ENCODE data around the gene C2orf72.
"Not testable (repeated sequence)": the region's sequence is repeated elsewhere in the genome, so short reads cannot be mapped to it uniquely, and the experiment has no call there.

The C2orf72 gene

DNA sequence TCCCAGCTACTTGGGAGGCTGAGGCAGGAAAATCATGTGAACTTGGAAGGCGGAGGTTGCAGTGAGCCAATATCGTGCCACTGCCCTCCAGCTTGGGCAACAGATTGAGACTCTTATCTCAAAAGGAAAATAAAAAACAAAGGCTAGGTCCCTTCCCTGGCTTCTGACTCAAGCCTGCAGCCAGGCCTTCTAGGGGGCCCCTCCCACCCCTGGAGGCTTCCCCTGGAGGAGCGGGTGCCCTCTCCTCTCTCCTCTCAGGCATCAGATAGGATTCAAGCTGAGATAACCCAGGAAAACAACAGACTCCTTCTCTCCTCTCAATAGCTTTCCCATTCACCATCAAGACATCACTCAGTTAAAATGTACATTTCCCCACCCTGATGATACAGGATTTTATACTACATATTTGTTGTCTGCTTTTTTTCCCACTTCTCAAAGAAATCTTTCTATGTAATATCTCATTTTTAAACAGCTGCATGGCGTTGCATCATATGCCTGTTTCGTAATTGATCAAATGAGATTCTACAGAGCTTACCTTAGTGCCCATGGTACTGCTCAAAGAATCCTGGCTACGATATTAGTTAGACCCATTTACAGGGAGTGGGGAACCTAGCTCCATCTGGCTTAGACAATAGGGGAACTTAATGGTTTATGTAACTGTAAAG is 20.6 kb upstream of the C2orf72 start:
- no peaks in the 10 kb centered on the region for H3K36me3 ChIP-seq (replicated peaks)

DNA sequence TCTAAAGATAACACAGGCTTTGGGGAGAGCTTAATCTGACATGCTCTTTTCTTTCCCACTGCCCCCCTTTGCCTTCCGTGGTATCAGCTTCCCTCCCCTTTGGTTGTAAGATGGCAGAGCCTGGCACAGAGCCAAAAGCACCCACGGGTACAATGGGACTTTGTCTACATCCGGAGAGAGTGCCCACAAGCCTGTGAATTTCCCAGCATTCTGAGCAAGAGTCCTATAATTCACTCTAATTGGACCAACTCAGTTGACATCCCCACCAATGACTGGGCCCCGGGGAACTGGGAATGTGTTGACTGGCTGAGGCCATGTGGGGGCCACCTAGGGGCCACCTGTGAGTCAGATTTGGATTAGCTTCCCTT is 20.1 kb upstream of the C2orf72 start:
- in situ Hi-C loops (cut with HindIII; ENCODE audit: low pct_ligation_motif_present, low sequenced_read_pairs), result no loop called here
- Histone ChIP-seq H3K4me3 (ENCODE audit: low read depth, low read length) (no peak overlapping the region), H3K27ac (no peak overlapping the region), H3K27me3 (replicated peaks) (peaks cover 5% of the 10 kb centered on the region), H3K36me3 (replicated peaks) (no peaks in the 10 kb centered on the region)
- no peak for DNase-seq
- TF ChIP-seq, protein P1, sequence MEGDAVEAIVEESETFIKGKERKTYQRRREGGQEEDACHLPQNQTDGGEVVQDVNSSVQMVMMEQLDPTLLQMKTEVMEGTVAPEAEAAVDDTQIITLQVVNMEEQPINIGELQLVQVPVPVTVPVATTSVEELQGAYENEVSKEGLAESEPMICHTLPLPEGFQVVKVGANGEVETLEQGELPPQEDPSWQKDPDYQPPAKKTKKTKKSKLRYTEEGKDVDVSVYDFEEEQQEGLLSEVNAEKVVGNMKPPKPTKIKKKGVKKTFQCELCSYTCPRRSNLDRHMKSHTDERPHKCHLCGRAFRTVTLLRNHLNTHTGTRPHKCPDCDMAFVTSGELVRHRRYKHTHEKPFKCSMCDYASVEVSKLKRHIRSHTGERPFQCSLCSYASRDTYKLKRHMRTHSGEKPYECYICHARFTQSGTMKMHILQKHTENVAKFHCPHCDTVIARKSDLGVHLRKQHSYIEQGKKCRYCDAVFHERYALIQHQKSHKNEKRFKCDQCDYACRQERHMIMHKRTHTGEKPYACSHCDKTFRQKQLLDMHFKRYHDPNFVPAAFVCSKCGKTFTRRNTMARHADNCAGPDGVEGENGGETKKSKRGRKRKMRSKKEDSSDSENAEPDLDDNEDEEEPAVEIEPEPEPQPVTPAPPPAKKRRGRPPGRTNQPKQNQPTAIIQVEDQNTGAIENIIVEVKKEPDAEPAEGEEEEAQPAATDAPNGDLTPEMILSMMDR (IDR thresholded peaks at IDR 0.05; ENCODE audit: low read depth, low read length, missing control alignments), result no peak

More for the DNA sequence above, 20.6 kb upstream of the C2orf72 start:
- Histone ChIP-seq H3K27ac (no peak overlapping the region), H3K4me3 (ENCODE audit: low read depth, low read length) (no peak overlapping the region), H3K27me3 (replicated peaks) (peaks cover 5% of the 10 kb centered on the region)
- TF ChIP-seq, protein P1 (IDR thresholded peaks at IDR 0.05; ENCODE audit: low read depth, low read length, missing control alignments), result no peak
- no peak for DNase-seq
- in situ Hi-C loops (cut with HindIII; ENCODE audit: low pct_ligation_motif_present, low sequenced_read_pairs), result no loop called here

DNA sequence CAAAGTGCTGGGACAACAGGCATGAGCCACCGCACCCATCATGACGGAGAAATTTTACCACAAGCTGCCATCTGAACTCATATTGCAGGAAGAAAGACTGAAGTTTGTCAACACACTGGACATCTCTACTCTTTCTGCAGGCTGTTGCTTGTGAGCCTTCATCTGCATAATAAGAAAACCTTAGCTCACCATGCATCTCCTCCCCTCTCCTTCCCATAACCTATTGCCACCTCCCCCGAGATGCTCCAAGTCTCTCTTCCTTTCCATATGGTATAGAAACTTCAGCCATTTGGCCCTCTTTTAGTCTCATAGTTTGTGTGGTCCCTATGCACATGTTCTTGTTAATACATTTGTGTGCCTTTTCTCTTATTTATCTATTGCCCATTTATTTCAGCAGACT is 19.1 kb upstream of the C2orf72 start:
- TF ChIP-seq, protein P1 (IDR thresholded peaks at IDR 0.05; ENCODE audit: low read depth, low read length, missing control alignments), result no peak
- H3K27ac ChIP-seq, result no peak overlapping the region
- DNase-seq, result no peak
- H3K4me3 ChIP-seq (ENCODE audit: low read depth, low read length), result no peak overlapping the region
- in situ Hi-C loops (cut with HindIII; ENCODE audit: low pct_ligation_motif_present, low sequenced_read_pairs), result no loop called here
- no peaks in the 10 kb centered on the region for H3K36me3 ChIP-seq (replicated peaks)
- H3K27me3 ChIP-seq (replicated peaks), result no peaks in the 10 kb centered on the region

DNA sequence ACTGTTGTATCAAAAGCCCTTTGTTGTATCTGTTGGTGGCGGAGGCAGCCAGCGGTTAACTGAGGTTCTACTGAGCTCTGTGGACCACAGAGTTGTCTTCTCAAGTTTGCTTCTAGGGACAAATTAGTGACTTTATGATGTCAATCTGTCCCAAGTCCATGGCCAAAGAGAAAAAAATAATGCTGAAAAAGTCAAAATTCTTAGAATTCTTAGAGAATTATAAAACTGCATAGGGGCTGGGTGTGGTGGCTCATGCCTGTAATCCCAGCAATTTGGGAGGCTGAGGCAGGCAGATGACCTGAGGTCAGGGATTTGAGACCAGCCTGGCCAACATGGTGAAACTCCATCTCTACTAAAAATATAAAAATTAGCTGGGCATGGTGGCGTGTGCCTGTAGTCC is 12.3 kb upstream of the C2orf72 start:
- DNase-seq; H3K27me3 ChIP-seq (replicated peaks); H3K27ac ChIP-seq; H3K4me3 ChIP-seq (ENCODE audit: low read depth, low read length); in situ Hi-C loops (cut with HindIII; ENCODE audit: low pct_ligation_motif_present, low sequenced_read_pairs); H3K36me3 ChIP-seq (replicated peaks): not testable (repeated sequence)

DNA sequence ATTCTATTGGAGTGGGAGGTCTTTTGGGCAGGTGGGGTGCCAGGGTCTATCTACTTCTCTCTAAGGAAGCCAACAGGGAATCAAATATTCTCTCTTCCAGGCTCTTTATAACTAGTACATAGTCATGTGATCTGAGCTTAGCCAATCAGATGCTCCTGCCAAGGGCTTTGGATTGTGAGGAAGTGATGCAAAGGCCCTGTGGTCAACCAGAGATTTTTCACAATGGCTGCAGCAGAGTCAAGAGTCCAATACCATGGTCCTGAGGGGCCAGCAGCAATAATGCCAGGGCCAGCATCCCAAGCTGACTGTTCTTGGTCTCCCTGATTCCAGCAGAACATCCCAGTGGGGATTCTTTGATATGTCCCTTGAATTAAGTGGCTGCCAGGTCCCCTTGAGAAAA is 8.4 kb upstream of the C2orf72 start:
- Histone ChIP-seq H3K27ac (no peak overlapping the region), H3K4me3 (ENCODE audit: low read depth, low read length) (no peak overlapping the region), H3K36me3 (replicated peaks) (no peaks in the 10 kb centered on the region), H3K27me3 (replicated peaks) (no peaks in the 10 kb centered on the region)
- TF ChIP-seq, protein P1 (IDR thresholded peaks at IDR 0.05; ENCODE audit: low read depth, low read length, missing control alignments), result no peak
- in situ Hi-C loops (cut with HindIII; ENCODE audit: low pct_ligation_motif_present, low sequenced_read_pairs), result no loop called here
- DNase-seq, result no peak

DNA sequence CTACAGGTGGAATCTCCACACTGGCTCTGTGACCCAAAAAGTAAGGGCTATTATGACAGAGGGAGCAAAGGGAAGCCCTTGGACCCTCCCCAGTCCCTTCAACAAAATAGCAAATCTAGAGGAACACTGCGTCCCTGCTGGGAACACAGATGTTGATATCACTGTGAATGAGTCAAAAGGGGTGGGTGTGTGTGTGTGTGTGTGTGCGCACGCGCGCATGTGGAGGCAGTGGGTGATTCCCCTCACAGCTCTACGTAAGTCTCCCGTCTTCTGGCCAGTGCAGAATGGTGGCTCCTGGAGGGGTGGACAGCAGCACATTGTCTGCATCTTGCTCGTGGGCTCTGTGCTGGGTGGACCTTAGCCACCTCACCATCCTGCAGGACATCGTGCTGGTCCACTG is 7.8 kb upstream of the C2orf72 start:
- Histone ChIP-seq H3K36me3 (replicated peaks) (no peaks in the 10 kb centered on the region), H3K4me3 (ENCODE audit: low read depth, low read length) (no peak overlapping the region), H3K27me3 (replicated peaks) (peaks cover 3% of the 10 kb centered on the region), H3K27ac (no peak overlapping the region)
- no peak for DNase-seq
- TF ChIP-seq, protein P1 (IDR thresholded peaks at IDR 0.05; ENCODE audit: low read depth, low read length, missing control alignments), result no peak
- in situ Hi-C loops (cut with HindIII; ENCODE audit: low pct_ligation_motif_present, low sequenced_read_pairs), result no loop called here

Data from brain microvascular endothelial cell (primary cell).